VCaP (cell line): ENCODE data around the gene RTTN.

Experiments
- H3K27ac ChIP-seq: fragments of 450-650 bp; 2 replicates; pipeline ENCODE4 v1.5.1; 2017
- CTCF ChIP-seq: fragments of 450-650 bp; conservative IDR thresholded peaks from 2 replicates; pipeline ENCODE4 v1.5.1; 2017; ENCODE audit warnings: mild to moderate bottlenecking, moderate library complexity

Gene RTTN

GRCh38 chr18:70132999-70133398 is 72.5 kb downstream of the RTTN start:
- H3K27ac ChIP-seq, result peak overlapping the region; percentile 66
- no peak for TF ChIP-seq CTCF

DNA sequence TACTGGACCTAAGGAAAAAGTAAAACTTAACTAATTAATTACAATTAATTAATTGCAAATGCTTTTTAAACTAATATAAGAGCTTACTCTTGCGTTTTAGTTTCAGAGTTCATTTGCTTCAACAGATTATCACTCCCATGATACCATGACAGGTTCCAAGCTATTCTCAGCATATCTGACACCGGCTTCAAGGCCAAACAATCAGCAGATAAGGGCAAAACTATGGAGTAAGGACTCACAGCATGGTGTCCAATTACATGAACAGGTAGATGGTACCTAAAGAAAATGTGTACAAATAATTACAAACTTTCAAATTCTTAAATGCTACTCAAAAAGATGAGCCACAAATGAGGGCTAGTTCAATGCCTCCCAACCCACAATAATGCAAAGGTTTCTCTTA is 77.2 kb downstream of the RTTN start:
- peak overlapping the region; percentile 63; the same call in 1 of the 2 replicates for H3K27ac ChIP-seq
- TF ChIP-seq CTCF, result no peak

DNA sequence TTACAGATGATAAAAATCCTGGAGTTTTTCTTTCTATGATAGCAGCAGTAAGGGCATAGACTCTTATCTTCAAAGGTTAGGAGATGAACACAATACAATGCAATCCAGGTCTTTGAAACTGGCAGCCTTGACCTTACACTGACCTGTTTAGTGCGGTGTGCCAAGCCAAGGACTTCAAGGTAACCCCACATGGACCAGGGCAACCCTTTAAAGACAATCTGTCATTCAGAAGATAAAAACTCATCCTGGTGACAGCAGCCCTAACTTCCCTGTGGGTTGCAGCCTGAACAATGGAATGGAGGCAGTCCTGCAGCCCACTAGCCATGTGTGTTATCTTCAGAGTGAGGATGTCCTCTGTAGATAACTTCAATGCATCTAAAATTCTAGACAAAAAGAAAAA is 78.1 kb downstream of the RTTN start:
- peak overlapping the region; percentile 63 for H3K27ac ChIP-seq
- TF ChIP-seq CTCF, result no peak

DNA sequence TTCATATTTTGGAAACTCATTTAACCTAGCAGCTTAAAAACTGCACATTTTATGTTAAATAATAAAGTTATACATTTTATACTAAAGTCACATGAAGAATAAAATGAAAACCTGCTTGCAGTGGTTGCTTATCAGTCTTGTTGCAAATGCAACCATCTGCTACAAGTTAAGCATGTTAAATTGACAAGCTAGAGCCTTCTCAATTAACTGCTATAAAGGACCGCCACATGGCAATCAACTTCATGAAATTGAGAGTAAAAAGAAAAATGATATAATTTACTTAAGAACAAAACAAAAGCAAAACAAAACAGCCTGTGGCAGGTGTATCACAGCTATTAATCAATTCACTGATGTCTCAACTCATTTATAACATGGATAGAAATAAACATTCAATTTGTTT is 78.7 kb downstream of the RTTN start:
- peak overlapping the region; percentile 63 for H3K27ac ChIP-seq
- no peak for TF ChIP-seq CTCF

- TF ChIP-seq CTCF, result no peak
- H3K27ac ChIP-seq, result no peak overlapping the region
Observed at GRCh38 chr18:70124139-70124538, 81.3 kb downstream of the RTTN start.

DNA sequence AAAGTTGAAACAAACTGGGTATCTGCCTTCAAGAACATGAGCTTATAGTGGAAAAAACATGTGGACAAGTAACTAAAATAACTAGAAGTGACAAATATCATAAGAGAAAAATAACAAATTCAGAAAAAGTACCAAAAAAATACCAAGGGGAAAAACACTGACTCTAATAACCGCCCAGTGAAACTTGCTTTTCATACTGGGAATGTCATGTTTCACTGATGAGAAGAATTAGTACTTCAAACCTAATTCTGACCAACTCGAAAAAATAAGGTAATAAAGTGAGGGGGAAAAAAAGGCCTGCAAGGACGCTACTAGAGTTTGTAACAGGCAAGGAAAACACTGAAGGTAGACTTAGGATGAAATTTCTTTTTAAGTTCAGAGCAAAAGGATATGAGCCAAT is 83.6 kb downstream of the RTTN start:
- no peak overlapping the region for H3K27ac ChIP-seq
- TF ChIP-seq CTCF, result no peak

DNA sequence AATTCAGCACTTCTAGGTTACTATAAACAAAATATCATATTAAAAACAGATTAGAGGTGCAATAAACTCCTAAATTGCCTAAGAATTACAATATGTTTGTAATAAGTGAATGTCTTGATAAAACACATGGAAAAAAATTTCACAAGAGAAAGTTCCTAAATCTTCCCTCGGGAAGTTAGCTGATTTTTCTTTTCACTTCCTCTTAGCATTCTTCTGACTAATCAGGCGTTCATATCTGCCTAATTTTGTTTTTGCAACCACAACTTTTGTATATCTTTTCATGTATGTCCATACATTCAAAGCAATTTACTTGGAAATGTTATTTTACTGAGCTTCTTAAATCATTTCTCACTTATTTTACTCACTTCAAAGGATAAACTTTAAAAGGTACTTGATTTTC is 88.5 kb downstream of the RTTN start:
- H3K27ac ChIP-seq, result no peak overlapping the region
- TF ChIP-seq CTCF, result no peak

GRCh38 chr18:70113511-70113910 is 92.0 kb downstream of the RTTN start:
- no peak for TF ChIP-seq CTCF
- H3K27ac ChIP-seq, result no peak overlapping the region
